ENCODE data around the gene CES3. TPM values are rescaled to one million over a fixed set of nuclear protein-coding genes. Genes with fewer than 3 reads are reported as not detected.
A peak's percentile ranks its signal among the peaks of the same experiment; 100 is the strongest.
"Not testable (repeated sequence)": the region's sequence is repeated elsewhere in the genome, so short reads cannot be mapped to it uniquely, and the experiment has no call there.

Gene CES3
- total RNA-seq, 1 donor from 2014 or later: 5.2 TPM

GRCh38 chr16:66926961-66927436 lies 34.1 kb upstream of the CES3 start:
- no peak for DNase-seq (ENCODE audit: low spot score)

GRCh38 chr16:66927918-66928649 lies 33.0 kb upstream of the CES3 start:
- DNase-seq (ENCODE audit: low spot score): no peak

GRCh38 chr16:66928702-66929388 lies 32.2 kb upstream of the CES3 start:
- no peak for DNase-seq (ENCODE audit: low spot score)

- peak; percentile 34 for DNase-seq (ENCODE audit: low spot score)
Measured at GRCh38 chr16:66930189-66930588, 30.9 kb upstream of the CES3 start.

GRCh38 chr16:66931665-66932064 lies 29.4 kb upstream of the CES3 start:
- no peak for DNase-seq (ENCODE audit: low spot score)

- no peak for DNase-seq (ENCODE audit: low spot score)
Measured at GRCh38 chr16:66932076-66932475, 29.0 kb upstream of the CES3 start.

GRCh38 chr16:66933776-66934137 lies 27.3 kb upstream of the CES3 start:
- no peak for DNase-seq (ENCODE audit: low spot score)

GRCh38 chr16:66934138-66934838 lies 26.8 kb upstream of the CES3 start, which contains the start of gene CIAO2B:
TSS of gene CIAO2B (minus strand) at chr16:66934402. CDS start at chr16:66934364, 38 bp downstream.
- DNase-seq (ENCODE audit: low spot score): peak; percentile 91

GRCh38 chr16:66934839-66935313 lies 26.2 kb upstream of the CES3 start:
- not testable (repeated sequence) for DNase-seq (ENCODE audit: low spot score)

GRCh38 chr16:66935314-66936011 lies 25.6 kb upstream of the CES3 start, which contains the start of gene CES2:
TSS of gene CES2 (plus strand) at chr16:66935516. CDS start at chr16:66935636, 120 bp downstream.
- DNase-seq (ENCODE audit: low spot score): peak; percentile 88

- DNase-seq (ENCODE audit: low spot score): no peak
Measured at GRCh38 chr16:66936462-66936861, 24.6 kb upstream of the CES3 start.

GRCh38 chr16:66936889-66937554 lies 24.0 kb upstream of the CES3 start:
- DNase-seq (ENCODE audit: low spot score): no peak

GRCh38 chr16:66937725-66938337 lies 23.2 kb upstream of the CES3 start:
- DNase-seq (ENCODE audit: low spot score): no peak

- no peak for DNase-seq (ENCODE audit: low spot score)
Measured at GRCh38 chr16:66939366-66939765, 21.7 kb upstream of the CES3 start.

GRCh38 chr16:66940236-66940635 lies 20.8 kb upstream of the CES3 start:
- DNase-seq (ENCODE audit: low spot score): no peak

GRCh38 chr16:66942981-66943380 lies 18.1 kb upstream of the CES3 start:
- DNase-seq (ENCODE audit: low spot score): no peak

GRCh38 chr16:66943426-66944053 lies 17.5 kb upstream of the CES3 start:
- no peak for DNase-seq (ENCODE audit: low spot score)

- DNase-seq (ENCODE audit: low spot score): no peak
Measured at GRCh38 chr16:66944054-66944441, 17.0 kb upstream of the CES3 start.

GRCh38 chr16:66944971-66945370 lies 16.1 kb upstream of the CES3 start:
- DNase-seq (ENCODE audit: low spot score): not testable (repeated sequence)

GRCh38 chr16:66945939-66946338 lies 15.1 kb upstream of the CES3 start:
- no peak for DNase-seq (ENCODE audit: low spot score)
